Measurements from ENCODE around the gene NGLY1. TPM values are rescaled to one million over a fixed set of nuclear protein-coding genes. Genes with fewer than 3 reads are reported as not detected.

Gene NGLY1
- total and polyA plus RNA-seq, 9 of the 15 experiments (the other 6 are each of a cell fraction or from before 2014, with no cell fraction given): 52.2 to 124 (median 87.6) TPM

DNA sequence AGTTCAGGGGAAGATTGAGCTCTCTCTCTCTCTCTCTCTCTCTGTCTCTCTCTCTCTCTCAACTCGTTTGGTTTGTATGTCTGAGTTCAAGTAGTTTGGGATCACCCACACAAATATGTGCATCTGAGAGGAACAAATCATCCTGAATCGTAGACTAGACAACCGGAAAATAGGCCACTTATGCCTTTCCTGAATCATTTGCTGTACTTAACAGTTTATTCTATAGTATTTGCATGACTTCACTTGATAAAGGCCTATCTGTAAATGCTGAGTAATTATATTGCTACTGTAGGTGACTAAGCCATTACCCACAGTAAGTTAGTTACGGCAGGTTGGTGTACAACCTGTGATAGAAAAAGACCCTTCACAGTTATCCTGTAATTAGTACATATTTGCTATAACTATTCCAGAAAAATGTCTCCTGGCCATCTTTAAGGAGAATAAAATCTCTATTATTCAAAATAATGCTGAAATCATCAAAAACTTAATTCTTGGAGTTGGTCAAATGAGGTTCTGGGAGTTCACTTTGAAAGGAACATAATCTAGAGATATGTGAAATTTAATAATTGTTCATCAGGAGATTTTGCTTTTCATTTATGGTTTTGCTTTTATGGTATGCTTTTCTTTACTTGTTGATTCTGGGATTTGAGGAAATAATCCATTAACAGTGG, 37.7 kb upstream of the NGLY1 start:
- ATAC-seq (peak; percentile 25; the same call in 1 of the 3 replicates), FAIRE-seq (no peak), DNase-seq (ENCODE audit: extremely low read depth in 1 of 4, low spot score in 3 of 4) (no peak)
- TF ChIP-seq C11orf30 (IDR thresholded peaks at IDR 0.05; ENCODE audit: low read depth): peak; percentile 69
- TF ChIP-seq NFE2 (IDR thresholded peaks at IDR 0.05; ENCODE audit: low read depth): 0 out of 2 replicates have a peak, but pooled peaks have one; percentile 19
- no peak for TF ChIP-seq ILF3 (IDR thresholded peaks at IDR 0.05; ENCODE audit: borderline replicate concordance)
- TF ChIP-seq MAFF (IDR thresholded peaks at IDR 0.05; ENCODE audit: low read length): peak; percentile 59; the same call in 1 of the 2 replicates
- TF ChIP-seq IRF2 (CRISPR knock-in tag; IDR thresholded peaks at IDR 0.05): no peak
- TF ChIP-seq MAFK (IDR thresholded peaks at IDR 0.05; ENCODE audit: low read length): peak; percentile 42; the same call in 1 of the 2 replicates
- peak; percentile 74 for TF ChIP-seq ZNF316 (IDR thresholded peaks at IDR 0.05)
- TF ChIP-seq, protein P1, sequence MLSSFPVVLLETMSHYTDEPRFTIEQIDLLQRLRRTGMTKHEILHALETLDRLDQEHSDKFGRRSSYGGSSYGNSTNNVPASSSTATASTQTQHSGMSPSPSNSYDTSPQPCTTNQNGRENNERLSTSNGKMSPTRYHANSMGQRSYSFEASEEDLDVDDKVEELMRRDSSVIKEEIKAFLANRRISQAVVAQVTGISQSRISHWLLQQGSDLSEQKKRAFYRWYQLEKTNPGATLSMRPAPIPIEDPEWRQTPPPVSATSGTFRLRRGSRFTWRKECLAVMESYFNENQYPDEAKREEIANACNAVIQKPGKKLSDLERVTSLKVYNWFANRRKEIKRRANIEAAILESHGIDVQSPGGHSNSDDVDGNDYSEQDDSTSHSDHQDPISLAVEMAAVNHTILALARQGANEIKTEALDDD (IDR thresholded peaks at IDR 0.05): peak; percentile 55
- TF ChIP-seq MAZ (CRISPR knock-in tag; conservative IDR thresholded peaks at IDR 0.05 in 1 of 2, IDR thresholded peaks at IDR 0.05 in 1 of 2): no peak
- Histone ChIP-seq H3K4me2 (ENCODE audit: insufficient read depth, low read length) (no peak overlapping the region), H2AFZ (ENCODE audit: low read depth, low read length) (no peak overlapping the region), H3K79me2 (ENCODE audit: control insufficient read depth, insufficient read depth, low read length) (no peaks in the 10 kb centered on the region), H3K27me3 (ENCODE audit: control insufficient read depth in 2 of 2, insufficient read depth in 2 of 2, low read length in 2 of 2) (no peaks in the 10 kb centered on the region), H3K9me1 (ENCODE audit: control insufficient read depth, insufficient read depth, low read length) (no peaks in the 10 kb centered on the region), H3K36me3 (ENCODE audit: control insufficient read depth, insufficient read depth, low read length) (no peaks in the 10 kb centered on the region), H3K27ac (ENCODE audit: extremely low read depth, low read depth, low read length) (no peak overlapping the region), H3K9me3 (replicated peaks; ENCODE audit: control insufficient read depth, insufficient read depth, low read depth, low read length) (no peaks in the 10 kb centered on the region), H3K4me1 (replicated peaks in 1 of 2; ENCODE audit: control insufficient read depth in 2 of 2, insufficient read depth in 2 of 2, low read length in 2 of 2) (no peaks in the 10 kb centered on the region), H4K20me1 (replicated peaks; ENCODE audit: control insufficient read depth, insufficient read depth, low read length) (no peaks in the 10 kb centered on the region), H3K9ac (ENCODE audit: insufficient read depth in 1 of 2, low read depth in 2 of 2, low read length in 2 of 2) (no peak overlapping the region), H3K4me3 (no peak overlapping the region)
- 3% methylated on average over 4 of the region's 4 CpGs for WGBS (ENCODE audit: insufficient coverage, low coverage, missing lambda C conversion rate)
- intact Hi-C loops (cut with micrococcal nuclease) (no loop called here), in situ Hi-C loops (cut with MboI) (no loop called here)
- no TSS peak for BruUV-seq (replicated peaks)
- ChIA-PET POLR2A (no interaction called here), CTCF (ENCODE audit: low intra/inter-chr PET ratio) (no interaction called here)
